H9 (cell line): ENCODE results near the gene SOSTDC1. TPM values are rescaled to one million over a fixed set of nuclear protein-coding genes. Genes with fewer than 3 reads are reported as not detected.

ENCODE experiments used
- DNase-seq: peaks from one replicate; pipeline ENCODE4 v3.0.0-alpha.2; 2017
- H2AFZ ChIP-seq: one replicate; pipeline ENCODE4 v1.6.1; 2013; ENCODE audit warnings: mild to moderate bottlenecking, low read length, control low read depth, moderate library complexity
- H2AK5ac ChIP-seq: 2 replicates; pipeline ENCODE4 v1.6.1; 2013; ENCODE audit warnings: low read length, control low read depth, mixed read lengths; ENCODE audit not compliant: insufficient read length
- H2BK120ac ChIP-seq: one replicate; pipeline ENCODE4 v1.6.1; 2013; ENCODE audit warnings: low read depth, mild to moderate bottlenecking, low read length, control low read depth, inconsistent platforms; ENCODE audit not compliant: poor library complexity, severe bottlenecking
- H2BK12ac ChIP-seq: 2 replicates; pipeline ENCODE4 v1.6.1; 2013; ENCODE audit warnings: low read length, control low read depth, mixed read lengths, low read depth; ENCODE audit not compliant: insufficient read length
- H2BK15ac ChIP-seq: 2 replicates; pipeline ENCODE4 v1.6.1; 2013; ENCODE audit warnings: low read depth, low read length, control low read depth
- H2BK20ac ChIP-seq: one replicate; pipeline ENCODE4 v1.6.1; 2013; ENCODE audit warnings: low read depth, mild to moderate bottlenecking, low read length, control low read depth, inconsistent platforms; ENCODE audit not compliant: poor library complexity, severe bottlenecking
- H2BK5ac ChIP-seq: 2 replicates; pipeline ENCODE4 v1.6.1; 2013; ENCODE audit warnings: low read length, control low read depth, mixed read lengths; ENCODE audit not compliant: insufficient read length
- H3K14ac ChIP-seq: 2 replicates; pipeline ENCODE4 v1.6.1; 2013; ENCODE audit warnings: low read length, control low read depth; ENCODE audit not compliant: insufficient read depth
- H3K18ac ChIP-seq: 2 replicates; pipeline ENCODE4 v1.6.1; 2013; ENCODE audit warnings: low read depth, mild to moderate bottlenecking, mixed read lengths, low read length, control low read depth; ENCODE audit not compliant: insufficient read length
- H3K23ac ChIP-seq: 2 replicates; pipeline ENCODE4 v1.6.1; 2013; ENCODE audit warnings: low read length, control low read depth, mixed read lengths, low read depth; ENCODE audit not compliant: insufficient read length
- H3K23me2 ChIP-seq: 2 replicates; pipeline ENCODE4 v1.6.1; 2013; ENCODE audit warnings: low read depth, mild to moderate bottlenecking, mixed read lengths, low read length, control low read depth; ENCODE audit not compliant: insufficient read length, poor library complexity, severe bottlenecking
- H3K27ac ChIP-seq: 2 replicates; pipeline ENCODE4 v1.5.1; 2013; ENCODE audit warnings: low read length, control low read depth, mixed read lengths, low read depth; ENCODE audit not compliant: insufficient read length
- H3K27me3 ChIP-seq: 2 replicates; pipeline ENCODE4 v1.6.1; 2013; ENCODE audit warnings: low read length, control low read depth, inconsistent platforms; ENCODE audit not compliant: insufficient read depth
- H3K4ac ChIP-seq: 2 replicates; pipeline ENCODE4 v1.6.1; 2013; ENCODE audit warnings: low read depth, mild to moderate bottlenecking, control low read depth, inconsistent platforms, low read length, moderate library complexity
- H3K4me1 ChIP-seq: 2 replicates; pipeline ENCODE4 v1.6.1; 2013; ENCODE audit warnings: low read length, control low read depth, inconsistent platforms; ENCODE audit not compliant: insufficient read depth
- H3K4me2 ChIP-seq: 2 replicates; pipeline ENCODE4 v1.6.1; 2013; ENCODE audit warnings: low read length, control low read depth, mixed read lengths; ENCODE audit not compliant: insufficient read length, insufficient read depth
- H3K56ac ChIP-seq: 2 replicates; pipeline ENCODE4 v1.6.1; 2013; ENCODE audit warnings: low read depth, mild to moderate bottlenecking, mixed read lengths, low read length, control low read depth; ENCODE audit not compliant: insufficient read length
- H3K79me1 ChIP-seq: 2 replicates; pipeline ENCODE4 v1.6.1; 2013; ENCODE audit warnings: low read depth, mild to moderate bottlenecking, moderate library complexity, low read length, control low read depth, inconsistent platforms; ENCODE audit not compliant: insufficient read depth, poor library complexity, severe bottlenecking
- H3K79me2 ChIP-seq: 2 replicates; pipeline ENCODE4 v1.6.1; 2013; ENCODE audit warnings: low read length, control low read depth, inconsistent platforms; ENCODE audit not compliant: insufficient read depth
- H3K9ac ChIP-seq: 2 replicates; pipeline ENCODE4 v1.6.1; 2013; ENCODE audit warnings: low read length, control low read depth, mixed read lengths; ENCODE audit not compliant: insufficient read length; ENCODE audit errors: extremely low read depth
- H3K9me3 ChIP-seq: one replicate; pipeline ENCODE4 v1.6.1; 2013; ENCODE audit warnings: low read depth, low read length, inconsistent platforms; ENCODE audit not compliant: control insufficient read depth
- H3T11ph ChIP-seq: one replicate; pipeline ENCODE4 v1.6.1; 2013; ENCODE audit warnings: mild to moderate bottlenecking, low read length, control low read depth, inconsistent platforms
- H4K20me1 ChIP-seq: one replicate; pipeline ENCODE4 v1.6.1; 2013; ENCODE audit not compliant: control insufficient read depth, insufficient read length, insufficient read depth
- H4K5ac ChIP-seq: 2 replicates; pipeline ENCODE4 v1.6.1; 2013; ENCODE audit warnings: low read depth, mild to moderate bottlenecking, mixed read lengths, low read length, control low read depth; ENCODE audit not compliant: insufficient read length
- H4K8ac ChIP-seq: replicated peaks from 2 replicates; pipeline ENCODE4 v1.6.1; 2013; ENCODE audit warnings: low read length, control low read depth, mixed read lengths, low read depth; ENCODE audit not compliant: insufficient read length
- H4K91ac ChIP-seq: 2 replicates; pipeline ENCODE4 v1.6.1; 2013; ENCODE audit warnings: low read depth, mild to moderate bottlenecking, moderate library complexity, mixed read lengths, low read length, control low read depth; ENCODE audit not compliant: insufficient read length
- H3K27ac Mint-ChIP-seq, 3 experiments: 2 replicates in 2 of 3; 3 replicates in 1 of 3; pipeline ENCODE4 v1.8.0; 2020 to 2021; ENCODE audit warnings: mixed read lengths in 3 of 3, mild to moderate bottlenecking in 1 of 3, moderate library complexity in 1 of 3
- H3K27me3 Mint-ChIP-seq: 2 replicates; pipeline ENCODE4 v1.8.0; 2021; ENCODE audit warnings: low read depth, mild to moderate bottlenecking, moderate library complexity, mixed read lengths
- H3K36me3 Mint-ChIP-seq, 3 experiments: 2 replicates in 2 of 3; 3 replicates in 1 of 3; pipeline ENCODE4 v1.8.0; 2020 to 2021; ENCODE audit warnings: low read depth in 3 of 3, mixed read lengths in 3 of 3; ENCODE audit not compliant: insufficient read depth in 1 of 3
- H3K4me1 Mint-ChIP-seq, 2 experiments: 2 replicates each; pipeline ENCODE4 v1.8.0; 2020; ENCODE audit warnings: mixed read lengths in 2 of 2
- H3K4me3 Mint-ChIP-seq, 2 experiments: 2 replicates in 1 of 2; 3 replicates in 1 of 2; pipeline ENCODE4 v1.8.0; 2020 to 2021; ENCODE audit warnings: mild to moderate bottlenecking in 2 of 2, mixed read lengths in 2 of 2, moderate library complexity in 1 of 2
- H3K9me3 Mint-ChIP-seq, 2 experiments: 2 replicates in 1 of 2; 3 replicates in 1 of 2; pipeline ENCODE4 v1.8.0; 2020; ENCODE audit warnings: mild to moderate bottlenecking in 2 of 2, mixed read lengths in 2 of 2, moderate library complexity in 1 of 2
- CTCF ChIP-seq: fragments of 200-600 bp; sonication (generic); conservative IDR thresholded peaks from 3 replicates; pipeline ENCODE4 v1.8.0; 2021; ENCODE audit warnings: antibody characterized with exemption, mild to moderate bottlenecking
- WGBS: extraction: QIAGEN DNeasy Blood & Tissue Kit; methylation state at CpG from one replicate; pipeline ENCODE4 v1.1.7; 2013; ENCODE audit warnings: missing lambda C conversion rate, low lambda C conversion rate, mixed read lengths; ENCODE audit not compliant: insufficient read length; ENCODE audit errors: extremely low coverage; 5-methylcytosine and 5-hydroxymethylcytosine counted together
- total RNA-seq: library from RNA; stranded (reverse); gene quantifications from 2 replicates; pipeline ENCODE4 v1.2.1, GENCODE V29; 2021

Gene SOSTDC1
- total RNA-seq, 1 experiment from 2014 or later = not detected

- H2BK5ac ChIP-seq = no peak overlapping the region
- H3K4ac ChIP-seq = no peak overlapping the region
- no peak overlapping the region for H3K56ac ChIP-seq
- H3K23me2 ChIP-seq = no peaks in the 10 kb centered on the region
- no peak for TF ChIP-seq CTCF
- H2BK120ac ChIP-seq = no peak overlapping the region
- no peak overlapping the region for H3K14ac ChIP-seq
- no peak overlapping the region for H3K23ac ChIP-seq
- H2BK15ac ChIP-seq = no peak overlapping the region
- no peak overlapping the region for H3K18ac ChIP-seq
- no peaks in the 10 kb centered on the region for H3K9me3 ChIP-seq
- Mint-ChIP-seq H3K36me3 (no peaks in the 10 kb centered on the region), H3K27me3 (no peaks in the 10 kb centered on the region; the same call in 1 of the 2 replicates), H3K4me1 (no peaks in the 10 kb centered on the region), H3K4me3 (no peak overlapping the region), H3K27ac (no peak overlapping the region), H3K9me3 (no peaks in the 10 kb centered on the region; a peak in 1 of 5 replicates)
- H3T11ph ChIP-seq = no peak overlapping the region
- H3K4me1 ChIP-seq = no peaks in the 10 kb centered on the region
- no peak overlapping the region for H4K91ac ChIP-seq
- H2BK12ac ChIP-seq = no peak overlapping the region
- H3K79me1 ChIP-seq = no peaks in the 10 kb centered on the region
- no peak for DNase-seq
- no peaks in the 10 kb centered on the region for H3K79me2 ChIP-seq
- no peak overlapping the region for H2BK20ac ChIP-seq
- H3K9ac ChIP-seq = no peak overlapping the region
- H4K8ac ChIP-seq = no peak overlapping the region
- H2AFZ ChIP-seq = no peak overlapping the region
- no peak overlapping the region for H3K4me2 ChIP-seq
- H4K20me1 ChIP-seq = no peaks in the 10 kb centered on the region
- H3K27ac ChIP-seq = no peak overlapping the region
- no peak overlapping the region for H4K5ac ChIP-seq
- no peaks in the 10 kb centered on the region for H3K27me3 ChIP-seq
- no peak overlapping the region for H2AK5ac ChIP-seq
- no CpG with 5 or more reads among the region's 2 CpGs for WGBS
Measured at GRCh38 chr7:16498122-16498521, 32.6 kb upstream of the SOSTDC1 start.
